Measurements from ENCODE around the gene CAPN1. TPM values are rescaled to one million over a fixed set of nuclear protein-coding genes. Genes with fewer than 3 reads are reported as not detected.

The CAPN1 gene
- total and polyA plus RNA-seq, 9 of the 15 experiments (the other 6 are each of a cell fraction or from before 2014, with no cell fraction given): 3.5 to 199 (median 61.6) TPM

- no peak; a peak in 1 of 6 replicates for TF ChIP-seq ZBTB11 (CRISPR knock-in tag; IDR thresholded peaks at IDR 0.05)
- peak; percentile 76 for TF ChIP-seq CHD2 (IDR thresholded peaks at IDR 0.05; ENCODE audit: low read depth, low read length)
- TF ChIP-seq HMBOX1 (IDR thresholded peaks at IDR 0.05): no peak
- TF ChIP-seq, protein P1, sequence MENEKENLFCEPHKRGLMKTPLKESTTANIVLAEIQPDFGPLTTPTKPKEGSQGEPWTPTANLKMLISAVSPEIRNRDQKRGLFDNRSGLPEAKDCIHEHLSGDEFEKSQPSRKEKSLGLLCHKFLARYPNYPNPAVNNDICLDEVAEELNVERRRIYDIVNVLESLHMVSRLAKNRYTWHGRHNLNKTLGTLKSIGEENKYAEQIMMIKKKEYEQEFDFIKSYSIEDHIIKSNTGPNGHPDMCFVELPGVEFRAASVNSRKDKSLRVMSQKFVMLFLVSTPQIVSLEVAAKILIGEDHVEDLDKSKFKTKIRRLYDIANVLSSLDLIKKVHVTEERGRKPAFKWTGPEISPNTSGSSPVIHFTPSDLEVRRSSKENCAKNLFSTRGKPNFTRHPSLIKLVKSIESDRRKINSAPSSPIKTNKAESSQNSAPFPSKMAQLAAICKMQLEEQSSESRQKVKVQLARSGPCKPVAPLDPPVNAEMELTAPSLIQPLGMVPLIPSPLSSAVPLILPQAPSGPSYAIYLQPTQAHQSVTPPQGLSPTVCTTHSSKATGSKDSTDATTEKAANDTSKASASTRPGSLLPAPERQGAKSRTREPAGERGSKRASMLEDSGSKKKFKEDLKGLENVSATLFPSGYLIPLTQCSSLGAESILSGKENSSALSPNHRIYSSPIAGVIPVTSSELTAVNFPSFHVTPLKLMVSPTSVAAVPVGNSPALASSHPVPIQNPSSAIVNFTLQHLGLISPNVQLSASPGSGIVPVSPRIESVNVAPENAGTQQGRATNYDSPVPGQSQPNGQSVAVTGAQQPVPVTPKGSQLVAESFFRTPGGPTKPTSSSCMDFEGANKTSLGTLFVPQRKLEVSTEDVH (IDR thresholded peaks at IDR 0.05; ENCODE audit: low read depth, partially characterized antibody): no peak
- no peak for TF ChIP-seq XRCC5 (IDR thresholded peaks at IDR 0.05; ENCODE audit: low read depth, low read length)
- TF ChIP-seq, protein P2, sequence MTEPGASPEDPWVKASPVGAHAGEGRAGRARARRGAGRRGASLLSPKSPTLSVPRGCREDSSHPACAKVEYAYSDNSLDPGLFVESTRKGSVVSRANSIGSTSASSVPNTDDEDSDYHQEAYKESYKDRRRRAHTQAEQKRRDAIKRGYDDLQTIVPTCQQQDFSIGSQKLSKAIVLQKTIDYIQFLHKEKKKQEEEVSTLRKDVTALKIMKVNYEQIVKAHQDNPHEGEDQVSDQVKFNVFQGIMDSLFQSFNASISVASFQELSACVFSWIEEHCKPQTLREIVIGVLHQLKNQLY (CRISPR knock-in tag; conservative IDR thresholded peaks at IDR 0.05): no peak
- no peak for TF ChIP-seq SMARCA4 (IDR thresholded peaks at IDR 0.05)
- TF ChIP-seq, protein P3, sequence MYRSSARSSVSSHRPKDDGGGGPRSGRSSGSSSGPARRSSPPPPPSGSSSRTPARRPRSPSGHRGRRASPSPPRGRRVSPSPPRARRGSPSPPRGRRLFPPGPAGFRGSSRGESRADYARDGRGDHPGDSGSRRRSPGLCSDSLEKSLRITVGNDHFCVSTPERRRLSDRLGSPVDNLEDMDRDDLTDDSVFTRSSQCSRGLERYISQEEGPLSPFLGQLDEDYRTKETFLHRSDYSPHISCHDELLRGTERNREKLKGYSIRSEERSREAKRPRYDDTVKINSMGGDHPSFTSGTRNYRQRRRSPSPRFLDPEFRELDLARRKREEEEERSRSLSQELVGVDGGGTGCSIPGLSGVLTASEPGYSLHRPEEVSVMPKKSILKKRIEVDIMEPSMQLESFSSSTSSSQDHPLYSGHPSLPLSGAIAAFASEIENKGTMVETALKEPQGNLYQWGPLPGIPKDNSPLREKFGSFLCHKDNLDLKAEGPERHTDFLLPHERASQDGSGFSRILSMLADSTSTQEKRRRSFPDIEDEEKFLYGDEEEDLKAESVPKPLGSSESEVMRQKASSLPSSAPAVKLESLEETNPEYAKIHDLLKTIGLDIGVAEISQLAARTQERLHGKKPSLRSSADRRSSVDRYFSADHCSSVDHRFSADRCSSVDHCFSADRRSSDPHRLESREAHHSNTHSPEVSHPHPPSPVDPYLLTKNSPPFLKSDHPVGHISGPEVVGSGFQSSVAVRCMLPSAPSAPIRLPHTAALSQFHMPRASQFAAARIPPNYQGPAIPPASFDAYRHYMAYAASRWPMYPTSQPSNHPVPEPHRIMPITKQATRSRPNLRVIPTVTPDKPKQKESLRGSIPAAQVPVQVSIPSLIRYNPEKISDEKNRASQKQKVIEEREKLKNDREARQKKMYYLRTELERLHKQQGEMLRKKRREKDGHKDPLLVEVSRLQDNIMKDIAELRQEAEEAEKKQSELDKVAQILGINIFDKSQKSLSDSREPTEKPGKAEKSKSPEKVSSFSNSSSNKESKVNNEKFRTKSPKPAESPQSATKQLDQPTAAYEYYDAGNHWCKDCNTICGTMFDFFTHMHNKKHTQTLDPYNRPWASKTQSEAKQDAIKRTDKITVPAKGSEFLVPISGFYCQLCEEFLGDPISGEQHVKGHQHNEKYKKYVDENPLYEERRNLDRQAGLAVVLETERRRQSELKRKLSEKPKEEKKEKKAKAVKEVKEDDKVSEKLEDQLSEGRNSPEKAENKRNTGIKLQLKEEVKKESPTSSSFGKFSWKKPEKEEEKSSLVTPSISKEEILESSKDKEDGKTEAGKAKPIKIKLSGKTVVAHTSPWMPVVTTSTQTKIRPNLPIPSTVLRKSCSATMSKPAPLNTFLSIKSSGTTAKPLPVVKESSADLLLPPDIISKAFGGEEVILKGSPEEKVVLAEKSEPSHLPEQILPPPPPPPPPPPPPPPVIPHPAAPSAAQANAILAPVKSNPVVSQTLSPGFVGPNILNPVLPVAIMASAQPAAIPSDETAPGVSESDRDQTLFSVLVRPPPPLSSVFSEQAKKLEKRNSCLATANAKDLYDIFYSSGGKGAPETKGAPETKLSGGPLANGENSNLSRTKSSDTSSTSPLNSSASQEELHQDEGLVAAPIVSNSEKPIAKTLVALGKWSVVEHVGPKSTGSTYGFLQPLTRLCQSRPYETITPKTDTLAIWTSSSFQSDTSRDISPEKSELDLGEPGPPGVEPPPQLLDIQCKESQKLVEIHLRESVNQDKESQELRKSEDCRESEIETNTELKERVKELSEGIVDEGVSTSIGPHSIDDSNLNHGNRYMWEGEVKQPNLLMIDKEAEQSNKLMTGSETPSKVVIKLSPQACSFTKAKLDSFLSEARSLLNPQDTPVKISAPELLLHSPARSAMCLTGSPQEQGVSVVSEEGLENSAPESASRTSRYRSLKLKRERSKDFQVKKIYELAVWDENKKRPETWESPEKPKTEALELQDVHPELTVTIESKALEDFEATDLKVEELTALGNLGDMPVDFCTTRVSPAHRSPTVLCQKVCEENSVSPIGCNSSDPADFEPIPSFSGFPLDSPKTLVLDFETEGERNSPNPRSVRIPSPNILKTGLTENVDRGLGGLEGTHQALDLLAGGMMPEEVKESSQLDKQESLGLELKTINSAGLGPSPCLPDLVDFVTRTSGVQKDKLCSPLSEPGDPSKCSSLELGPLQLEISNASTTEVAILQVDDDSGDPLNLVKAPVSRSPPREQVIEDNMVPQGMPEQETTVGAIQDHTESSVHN (IDR thresholded peaks at IDR 0.05; ENCODE audit: borderline replicate concordance in 1 of 2, low read depth in 1 of 2): no peak
- peak; percentile 47; the same call in 1 of the 2 replicates for TF ChIP-seq PHF8 (IDR thresholded peaks at IDR 0.05; ENCODE audit: borderline replicate concordance, low read length)
Observed at GRCh38 chr11:65134952-65135632, 46.6 kb upstream of the CAPN1 start (continued).

Data from K562 (cell line).